ENCODE measurements around the gene GOLGA1. TPM values are rescaled to one million over a fixed set of nuclear protein-coding genes. Genes with fewer than 3 reads are reported as not detected.

Gene GOLGA1
- total RNA-seq, 2 experiments from 2014 or later = 19.0 to 19.2 TPM

DNA sequence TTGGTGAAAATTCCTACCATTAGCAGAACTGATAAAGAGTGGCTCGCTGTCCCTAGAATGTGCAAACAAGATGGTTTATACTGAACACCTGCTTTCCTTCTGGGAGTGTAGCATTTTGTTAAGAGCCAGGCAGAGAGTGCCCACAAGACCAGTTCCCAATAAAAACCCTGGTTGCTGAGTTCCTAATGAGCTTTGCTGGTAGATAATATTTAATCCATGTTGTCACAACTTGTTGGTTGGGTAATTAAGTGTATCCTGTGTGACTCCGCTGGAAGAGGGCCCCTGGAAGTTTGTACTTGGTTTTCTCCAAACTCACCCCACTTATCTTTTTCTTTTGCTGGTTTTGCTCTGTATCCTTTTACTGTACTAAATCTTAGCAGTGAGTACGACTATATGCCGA, 39.5 kb upstream of the GOLGA1 start:
- TF ChIP-seq EZH2phosphoT487 (IDR thresholded peaks at IDR 0.05; ENCODE audit: borderline replicate concordance, low read depth, low read length) = no peak
- TF ChIP-seq, protein P1, sequence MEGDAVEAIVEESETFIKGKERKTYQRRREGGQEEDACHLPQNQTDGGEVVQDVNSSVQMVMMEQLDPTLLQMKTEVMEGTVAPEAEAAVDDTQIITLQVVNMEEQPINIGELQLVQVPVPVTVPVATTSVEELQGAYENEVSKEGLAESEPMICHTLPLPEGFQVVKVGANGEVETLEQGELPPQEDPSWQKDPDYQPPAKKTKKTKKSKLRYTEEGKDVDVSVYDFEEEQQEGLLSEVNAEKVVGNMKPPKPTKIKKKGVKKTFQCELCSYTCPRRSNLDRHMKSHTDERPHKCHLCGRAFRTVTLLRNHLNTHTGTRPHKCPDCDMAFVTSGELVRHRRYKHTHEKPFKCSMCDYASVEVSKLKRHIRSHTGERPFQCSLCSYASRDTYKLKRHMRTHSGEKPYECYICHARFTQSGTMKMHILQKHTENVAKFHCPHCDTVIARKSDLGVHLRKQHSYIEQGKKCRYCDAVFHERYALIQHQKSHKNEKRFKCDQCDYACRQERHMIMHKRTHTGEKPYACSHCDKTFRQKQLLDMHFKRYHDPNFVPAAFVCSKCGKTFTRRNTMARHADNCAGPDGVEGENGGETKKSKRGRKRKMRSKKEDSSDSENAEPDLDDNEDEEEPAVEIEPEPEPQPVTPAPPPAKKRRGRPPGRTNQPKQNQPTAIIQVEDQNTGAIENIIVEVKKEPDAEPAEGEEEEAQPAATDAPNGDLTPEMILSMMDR (conservative IDR thresholded peaks at IDR 0.05; ENCODE audit: low read length) = no peak
- Histone ChIP-seq H3K9me3 (ENCODE audit: low read length) (no peaks in the 10 kb centered on the region), H2AFZ (ENCODE audit: low read length) (no peak overlapping the region), H3K4me3 (ENCODE audit: low read depth, low read length, poor library complexity, severe bottlenecking) (no peak overlapping the region), H3K27ac (ENCODE audit: low read depth, low read length, poor library complexity, severe bottlenecking) (no peak overlapping the region), H3K9me2 (ENCODE audit: insufficient read depth, low read length) (no peaks in the 10 kb centered on the region), H4K20me1 (ENCODE audit: insufficient read depth, low read length) (no peaks in the 10 kb centered on the region), H3K4me2 (ENCODE audit: low read length) (no peak overlapping the region), H3K4me1 (ENCODE audit: insufficient read depth, low read length, poor library complexity, severe bottlenecking) (no peaks in the 10 kb centered on the region), H3K36me3 (ENCODE audit: insufficient read depth, low read length) (peaks cover 32% of the 10 kb centered on the region; the same call in 1 of the 2 replicates), H3K79me2 (ENCODE audit: insufficient read depth, low read depth, low read length) (no peaks in the 10 kb centered on the region)
- BruUV-seq (replicated peaks) = no TSS peak
- POLR2A ChIA-PET = interaction anchor here (0.5 to 1.9 kb wide), 3 partner anchors 12 to 82 kb away, joined by 3 to 4 read pairs (median 3); no protein-coding TSS in a partner anchor
- no peak for DNase-seq (ENCODE audit: low spot score)
- intact Hi-C loops (cut with micrococcal nuclease; ENCODE audit: unreplicated experiment) = no loop called here
- CTCF ChIA-PET (ENCODE audit: unreplicated experiment) = no interaction called here

DNA sequence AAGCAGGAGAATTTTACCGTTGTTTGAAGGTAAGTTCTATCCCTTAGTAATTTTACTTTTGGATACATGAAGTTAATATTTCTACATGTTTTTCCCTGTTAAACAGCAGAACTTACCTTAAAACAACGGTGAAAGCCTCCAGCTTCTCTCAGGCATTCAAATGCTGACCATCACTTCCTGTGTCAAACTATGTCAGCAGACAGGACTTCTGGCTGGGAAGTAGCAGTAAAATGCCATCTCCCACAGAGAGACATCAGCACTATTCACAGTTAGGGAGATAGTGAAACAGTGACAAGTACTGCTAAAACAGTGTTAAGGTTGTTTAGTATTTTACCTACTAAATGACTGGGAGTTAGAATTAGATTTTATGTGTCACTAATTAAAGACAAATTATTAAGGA, 34.2 kb upstream of the GOLGA1 start:
- POLR2A ChIA-PET = interaction anchor here (1.1 kb wide), 1 partner anchor 20 kb away, joined by 3 read pairs; no protein-coding TSS in a partner anchor
- H4K20me1 ChIP-seq (ENCODE audit: insufficient read depth, low read length) = no peaks in the 10 kb centered on the region
- H3K9me3 ChIP-seq (ENCODE audit: low read length) = no peaks in the 10 kb centered on the region
- no peak for DNase-seq (ENCODE audit: low spot score)
- H3K79me2 ChIP-seq (ENCODE audit: insufficient read depth, low read depth, low read length) = no peaks in the 10 kb centered on the region
- no peaks in the 10 kb centered on the region for H3K4me1 ChIP-seq (ENCODE audit: insufficient read depth, low read length, poor library complexity, severe bottlenecking)
- no peak for TF ChIP-seq EZH2phosphoT487 (IDR thresholded peaks at IDR 0.05; ENCODE audit: borderline replicate concordance, low read depth, low read length)
- TF ChIP-seq, protein P1 (conservative IDR thresholded peaks at IDR 0.05; ENCODE audit: low read length) = no peak
- no peak overlapping the region for H3K27ac ChIP-seq (ENCODE audit: low read depth, low read length, poor library complexity, severe bottlenecking)
- intact Hi-C loops (cut with micrococcal nuclease; ENCODE audit: unreplicated experiment) = no loop called here
- BruUV-seq (replicated peaks) = no TSS peak
- no peaks in the 10 kb centered on the region for H3K9me2 ChIP-seq (ENCODE audit: insufficient read depth, low read length)
- H3K4me2 ChIP-seq (ENCODE audit: low read length) = no peak overlapping the region
- peaks cover 36% of the 10 kb centered on the region for H3K36me3 ChIP-seq (ENCODE audit: insufficient read depth, low read length)
- H3K4me3 ChIP-seq (ENCODE audit: low read depth, low read length, poor library complexity, severe bottlenecking) = no peak overlapping the region
- H2AFZ ChIP-seq (ENCODE audit: low read length) = no peak overlapping the region
- CTCF ChIA-PET (ENCODE audit: unreplicated experiment) = no interaction called here

DNA sequence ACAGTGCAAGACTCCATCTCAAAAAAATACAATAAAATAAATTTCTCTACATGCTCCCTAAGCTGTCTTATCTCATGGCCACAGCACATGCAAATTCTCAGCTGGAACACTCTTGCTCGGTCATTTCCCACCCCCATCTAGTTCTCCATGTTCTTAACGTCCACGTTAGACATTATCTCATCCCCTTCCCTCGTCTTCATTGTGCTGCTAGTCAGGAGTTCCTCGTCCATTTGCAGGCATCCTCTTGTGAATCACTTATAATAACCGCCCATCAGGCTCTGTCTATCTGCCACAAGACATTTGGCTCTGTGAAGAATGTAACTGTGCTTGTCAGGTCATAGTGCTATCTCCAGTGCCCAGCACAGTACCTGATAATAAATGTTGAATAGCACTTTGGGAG, 32.9 kb upstream of the GOLGA1 start:
- TF ChIP-seq EZH2phosphoT487 (IDR thresholded peaks at IDR 0.05; ENCODE audit: borderline replicate concordance, low read depth, low read length) = no peak
- TF ChIP-seq, protein P1 (conservative IDR thresholded peaks at IDR 0.05; ENCODE audit: low read length) = no peak

More for the DNA sequence above, 32.9 kb upstream of the GOLGA1 start:
- Histone ChIP-seq H3K4me1 (ENCODE audit: insufficient read depth, low read length, poor library complexity, severe bottlenecking) (no peaks in the 10 kb centered on the region), H3K4me3 (ENCODE audit: low read depth, low read length, poor library complexity, severe bottlenecking) (no peak overlapping the region), H3K79me2 (ENCODE audit: insufficient read depth, low read depth, low read length) (no peaks in the 10 kb centered on the region), H4K20me1 (ENCODE audit: insufficient read depth, low read length) (no peaks in the 10 kb centered on the region), H3K36me3 (ENCODE audit: insufficient read depth, low read length) (peaks cover 38% of the 10 kb centered on the region), H3K9me2 (ENCODE audit: insufficient read depth, low read length) (no peaks in the 10 kb centered on the region), H3K27ac (ENCODE audit: low read depth, low read length, poor library complexity, severe bottlenecking) (no peak overlapping the region), H3K4me2 (ENCODE audit: low read length) (no peak overlapping the region), H2AFZ (ENCODE audit: low read length) (no peak overlapping the region), H3K9me3 (ENCODE audit: low read length) (no peaks in the 10 kb centered on the region)
- BruUV-seq (replicated peaks) = no TSS peak
- ChIA-PET CTCF (ENCODE audit: unreplicated experiment) (no interaction called here), POLR2A (interaction anchor here (0.5 to 1.1 kb wide), 2 partner anchors 19 to 312 kb away, joined by 3 read pairs; no protein-coding TSS in a partner anchor)
- no peak for DNase-seq (ENCODE audit: low spot score)
- intact Hi-C loops (cut with micrococcal nuclease; ENCODE audit: unreplicated experiment) = no loop called here
